ENCODE measurements around the gene SHANK3. TPM values are rescaled to one million over a fixed set of nuclear protein-coding genes. Genes with fewer than 3 reads are reported as not detected.
A peak's percentile ranks its signal among the peaks of the same experiment; 100 is the strongest.

SHANK3 gene
- total and polyA plus RNA-seq, 2 donors (not counting 3 experiments of a cell fraction or from before 2014, with no cell fraction given) = 26.1 to 158 TPM

DNA sequence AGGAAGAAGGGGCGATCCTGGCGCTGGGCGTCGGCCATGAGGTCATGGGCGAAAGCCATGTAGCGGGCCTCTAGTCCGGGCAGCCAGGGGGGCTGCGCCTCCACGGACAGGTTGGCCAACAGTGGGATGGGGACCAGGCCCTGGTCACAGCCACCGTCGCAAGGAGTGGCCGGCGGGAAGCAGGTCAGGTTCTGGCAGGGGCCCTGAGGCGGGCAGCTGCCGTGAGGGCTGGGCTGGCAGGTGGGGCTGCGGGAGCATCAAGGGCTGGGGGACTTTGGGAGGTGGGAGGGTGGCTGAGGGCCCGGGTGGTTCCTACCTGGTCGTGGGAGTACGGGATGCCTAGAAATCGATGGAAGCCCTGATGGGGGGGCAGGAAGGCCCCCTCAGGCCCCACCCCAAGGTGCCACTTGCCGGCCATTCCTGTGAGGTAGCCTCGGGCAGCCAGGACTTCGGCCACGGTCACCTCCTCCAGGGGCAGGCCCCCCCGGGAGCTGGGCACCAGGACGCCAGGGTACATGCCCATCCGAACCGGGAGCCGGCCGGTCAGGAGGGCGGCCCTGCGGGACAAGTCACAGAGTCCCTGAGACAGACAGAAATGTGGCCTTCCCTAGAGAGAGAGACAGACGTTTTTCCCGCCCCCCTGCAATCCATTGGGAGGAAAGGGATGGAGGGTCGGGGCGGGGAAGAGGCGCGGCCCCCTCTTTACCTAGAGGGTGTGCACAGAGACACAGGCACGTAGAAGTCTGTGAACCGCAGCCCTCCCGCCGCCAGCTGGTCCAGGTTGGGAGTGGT is 45.6 kb upstream of the SHANK3 start:
- ChIA-PET POLR2A (interaction anchor here (1.0 to 1.6 kb wide), 3 partner anchors 46 to 48 kb away, joined by 3 to 4 read pairs (median 4); partner anchors contain the start of gene SHANK3), CTCF (interaction anchor here (0.6 to 4.0 kb wide), 20 partner anchors 15 to 148 kb away, joined by 3 to 26 read pairs (median 4); partner anchors contain the start of genes SCO2 and SHANK3)
- peak overlapping the region; percentile 60 for H3K4me2 ChIP-seq (ENCODE audit: insufficient read depth, low read length)
- intact Hi-C loops (cut with micrococcal nuclease) (no loop called here), dilution Hi-C loops (cut with MboI; ENCODE audit: extremely low pct_ligation_motif_present, low sequenced_read_pairs) (no loop called here)
- no peaks in the 10 kb centered on the region for H3K9me3 ChIP-seq (replicated peaks; ENCODE audit: control insufficient read depth, insufficient read depth, low read length)
- peak overlapping the region; percentile 84 for H2AFZ ChIP-seq (ENCODE audit: low read depth, low read length)
- no peak for TF ChIP-seq EZH2 (IDR thresholded peaks at IDR 0.05; ENCODE audit: borderline replicate concordance, low read depth, low read length, severe bottlenecking)
- BruUV-seq (replicated peaks) = no TSS peak
- no peak for DNase-seq (ENCODE audit: low read depth, low spot score)
- H4K20me1 ChIP-seq (replicated peaks; ENCODE audit: control insufficient read depth, extremely low read depth, insufficient read depth, low read length) = no peaks in the 10 kb centered on the region
- FAIRE-seq = no peak
- peaks cover 10% of the 10 kb centered on the region for H3K4me1 ChIP-seq (ENCODE audit: control insufficient read depth, extremely low read depth, insufficient read depth, low read length)
- no peaks in the 10 kb centered on the region for H3K27me3 ChIP-seq (ENCODE audit: control insufficient read depth in 2 of 2, insufficient read depth in 2 of 2, low read length in 2 of 2)
- H3K79me2 ChIP-seq (ENCODE audit: control insufficient read depth, insufficient read depth, low read length) = no peaks in the 10 kb centered on the region
- H3K36me3 ChIP-seq (ENCODE audit: control insufficient read depth in 2 of 2, extremely low read depth in 1 of 2, insufficient read depth in 2 of 2, low read length in 2 of 2) = no peaks in the 10 kb centered on the region
- H3K9me1 ChIP-seq (replicated peaks; ENCODE audit: control insufficient read depth, extremely low read depth, insufficient read depth, low read length) = no peaks in the 10 kb centered on the region
- H3K9ac ChIP-seq (replicated peaks; ENCODE audit: extremely low read depth, insufficient read depth, low read length) = no peak overlapping the region
- H3K4me3 ChIP-seq (replicated peaks in 1 of 3; ENCODE audit: insufficient read depth in 1 of 3, low read depth in 1 of 3, low read length in 3 of 3) = peak overlapping the region in 2 of 3 experiments; percentile 45 to 56
- H3K27ac ChIP-seq (ENCODE audit: insufficient read depth, low read depth, low read length) = no peak overlapping the region

DNA sequence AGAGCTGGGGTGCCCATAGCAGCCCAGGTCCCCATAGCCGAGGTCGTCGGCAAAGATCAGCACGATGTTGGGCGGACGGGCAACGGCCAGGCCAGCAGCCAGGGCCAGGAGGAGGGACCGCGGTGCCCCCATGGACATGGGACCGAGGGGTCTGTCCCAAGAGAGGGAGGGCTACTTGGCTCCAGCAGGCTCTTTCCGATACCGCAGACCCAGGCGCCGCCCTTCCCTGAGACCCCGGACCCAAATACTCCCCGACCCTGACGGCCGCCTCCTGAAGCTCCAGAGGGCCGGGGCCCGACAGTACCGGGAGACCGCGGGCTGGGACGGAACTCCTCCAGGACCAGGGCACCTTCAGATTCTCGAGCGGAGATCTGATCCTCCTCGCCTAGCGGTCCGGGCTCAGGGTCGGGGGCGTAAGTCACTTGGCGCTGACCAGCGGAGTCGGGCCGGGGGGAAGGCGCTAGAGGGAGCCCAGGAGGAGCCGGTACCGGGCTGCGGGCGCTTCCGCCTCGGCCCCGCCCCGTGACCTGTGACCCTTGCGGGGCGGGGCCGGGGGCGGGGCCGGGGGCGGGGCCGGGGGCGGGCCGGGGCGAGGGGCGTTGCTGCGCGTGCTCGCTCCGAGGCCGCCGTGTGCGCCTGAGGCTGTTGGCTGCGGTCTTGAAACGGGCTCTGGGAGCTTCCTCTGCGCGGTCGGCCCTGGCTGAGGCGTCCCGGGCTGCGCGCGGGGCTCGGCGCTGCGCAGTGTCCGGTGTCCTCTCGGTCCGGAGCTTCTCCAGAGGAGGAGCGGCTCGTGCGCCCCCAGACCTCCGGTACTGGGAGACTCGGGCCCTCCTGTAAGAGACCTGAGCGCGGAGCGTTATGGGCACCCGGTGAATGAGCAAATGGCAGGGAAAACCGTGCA is 44.7 kb upstream of the SHANK3 start, which contains the start of gene ARSA:
TSS of gene ARSA (minus strand) at position 511 of the 901 bp plus-strand sequence. CDS start at position 138, 373 bp downstream.
- ChIA-PET CTCF (interaction anchor here (0.9 to 4.0 kb wide), 14 partner anchors 11 to 102 kb away, joined by 3 to 26 read pairs (median 5); partner anchors contain the start of genes SCO2 and SHANK3), POLR2A (interaction anchor here (0.7 to 1.6 kb wide), 6 partner anchors 38 to 80 kb away, joined by 3 to 5 read pairs (median 4); partner anchors contain the start of gene SHANK3)
- Histone ChIP-seq H3K4me1 (ENCODE audit: control insufficient read depth, extremely low read depth, insufficient read depth, low read length) (peaks cover 10% of the 10 kb centered on the region), H3K79me2 (ENCODE audit: control insufficient read depth, insufficient read depth, low read length) (no peaks in the 10 kb centered on the region), H3K9me3 (replicated peaks; ENCODE audit: control insufficient read depth, insufficient read depth, low read length) (no peaks in the 10 kb centered on the region), H3K4me3 (replicated peaks in 1 of 3; ENCODE audit: insufficient read depth in 1 of 3, low read depth in 1 of 3, low read length in 3 of 3) (peak within 1 kb of the TSS; percentile 31 to 56 (median 47)), H4K20me1 (replicated peaks; ENCODE audit: control insufficient read depth, extremely low read depth, insufficient read depth, low read length) (no peaks in the 10 kb centered on the region), H3K9ac (replicated peaks; ENCODE audit: extremely low read depth, insufficient read depth, low read length) (peak within 1 kb of the TSS; percentile 67), H3K36me3 (ENCODE audit: control insufficient read depth in 2 of 2, extremely low read depth in 1 of 2, insufficient read depth in 2 of 2, low read length in 2 of 2) (no peaks in the 10 kb centered on the region), H3K27me3 (ENCODE audit: control insufficient read depth in 2 of 2, insufficient read depth in 2 of 2, low read length in 2 of 2) (no peaks in the 10 kb centered on the region), H3K27ac (ENCODE audit: insufficient read depth, low read depth, low read length) (no peak within 1 kb of the TSS), H3K4me2 (ENCODE audit: insufficient read depth, low read length) (peak within 1 kb of the TSS; percentile 66), H2AFZ (ENCODE audit: low read depth, low read length) (peak within 1 kb of the TSS; percentile 84), H3K9me1 (replicated peaks; ENCODE audit: control insufficient read depth, extremely low read depth, insufficient read depth, low read length) (no peaks in the 10 kb centered on the region)
- FAIRE-seq (peak; percentile 85), DNase-seq (ENCODE audit: low read depth, low spot score) (peak; percentile 77)
- intact Hi-C loops (cut with micrococcal nuclease) = loop anchor here (1.0 kb wide), 3 partner anchors 28 to 63 kb away; partner anchors contain the start of gene SHANK3
- dilution Hi-C loops (cut with MboI; ENCODE audit: extremely low pct_ligation_motif_present, low sequenced_read_pairs) = no loop called here
- TF ChIP-seq POLR2AphosphoS5 (IDR thresholded peaks at IDR 0.05; ENCODE audit: insufficient read depth, low read depth, low read length) (peak; percentile 80), EZH2 (IDR thresholded peaks at IDR 0.05; ENCODE audit: borderline replicate concordance, low read depth, low read length, severe bottlenecking) (no peak), JUN (IDR thresholded peaks at IDR 0.05; ENCODE audit: borderline replicate concordance, insufficient read depth, insufficient read length, low read depth) (no peak), FOS (IDR thresholded peaks at IDR 0.05; ENCODE audit: borderline replicate concordance, insufficient read depth, low read length) (no peak), MYC (IDR thresholded peaks at IDR 0.05; ENCODE audit: low read depth, low read length) (no peak), GATA2 (IDR thresholded peaks at IDR 0.05; ENCODE audit: insufficient read depth, insufficient read length, low read depth, low read length) (no peak), MAX (IDR thresholded peaks at IDR 0.05; ENCODE audit: insufficient read depth, insufficient read length) (no peak), CTCF (IDR thresholded peaks at IDR 0.05; ENCODE audit: extremely low read depth in 1 of 2, insufficient read depth in 1 of 2, low read depth in 1 of 2, low read length in 2 of 2) (peak; percentile 12 to 54), POLR2A (IDR thresholded peaks at IDR 0.05; ENCODE audit: low read depth, low read length) (peak; percentile 89)
- TSS peak; percentile 46 for BruUV-seq (replicated peaks)

Data from endothelial cell of umbilical vein (primary cell).